Breast epithelium (tissue), 4 donors: ENCODE results near the gene PITX3. TPM values are rescaled to one million over a fixed set of nuclear protein-coding genes. Genes with fewer than 3 reads are reported as not detected.

Experiments used
- DNase-seq, 2 donors: peaks; one replicate each; pipeline ENCODE4 v3.0.0-alpha.2; 2019; ENCODE audit warnings: low spot score in 2 of 2
- H3K27ac ChIP-seq, 2 donors: fragments of 200-600 bp; sonication (generic) in 1 of 2; one replicate each; pipeline ENCODE4 v1.5.1; 2016 to 2019; ENCODE audit warnings: mild to moderate bottlenecking in 1 of 2
- H3K27me3 ChIP-seq, 2 donors: fragments of 200-600 bp; sonication (generic) in 1 of 2; one replicate each; pipeline versions ENCODE4 v1.5.1 to v1.6.0; 2017 to 2019; ENCODE audit warnings: control low read depth in 1 of 2, mild to moderate bottlenecking in 1 of 2
- H3K36me3 ChIP-seq: fragments of 200-600 bp; one replicate; pipeline ENCODE4 v1.5.1; 2019
- H3K4me1 ChIP-seq, 2 donors: fragments of 200-600 bp; sonication (generic); one replicate each; pipeline ENCODE4 v1.5.1; 2016 to 2019; ENCODE audit warnings: control low read depth in 1 of 2
- H3K4me3 ChIP-seq, 3 donors: fragments of 200-600 bp; sonication (generic); 1 replicate in 2 of 3; 2 replicates in 1 of 3; pipeline ENCODE4 v1.5.1; 2016 to 2019; ENCODE audit warnings: mild to moderate bottlenecking in 3 of 3, moderate library complexity in 2 of 3
- H3K9me3 ChIP-seq, 2 donors: fragments of 200-600 bp; sonication (generic) in 1 of 2; one replicate each; pipeline ENCODE4 v1.5.1; 2016 to 2019; ENCODE audit warnings: control low read depth in 1 of 2
- CTCF ChIP-seq, 3 donors: fragments of 450-650 bp; IDR thresholded peaks; one replicate each; pipeline ENCODE4 v1.5.1; 2016 to 2017; ENCODE audit warnings: antibody characterized with exemption in 3 of 3, mild to moderate bottlenecking in 3 of 3, moderate library complexity in 3 of 3
- POLR2A ChIP-seq: fragments of 450-650 bp; IDR thresholded peaks from one replicate; pipeline ENCODE4 v1.6.1; 2016; ENCODE audit warnings: antibody characterized with exemption, mild to moderate bottlenecking, moderate library complexity
- POLR2AphosphoS5 ChIP-seq, 3 donors: sonication (generic); formaldehyde crosslinking; IDR thresholded peaks; one replicate each; pipeline ENCODE4 v1.6.1; 2017; ENCODE audit warnings: antibody characterized with exemption in 3 of 3
- intact Hi-C: fragments of 100-400 bp; cut with DNase I; formaldehyde crosslinking; loops from one replicate; pipeline ENCODE4 v1.15.1; 2023; ENCODE audit warnings: low total_unique reads
- total RNA-seq, 3 donors: library from RNA; depleted of rRNA; stranded (reverse); fragments of >200 nt; gene quantifications; one replicate each; pipeline ENCODE4 v1.1.0, GENCODE V29; 2016

PITX3 gene
- total RNA-seq, 3 donors from 2014 or later, result not detected

- no peaks in the 10 kb centered on the region for H3K36me3 ChIP-seq
- H3K27me3 ChIP-seq, result no peaks in the 10 kb centered on the region
- intact Hi-C loops, result no loop called here
- H3K9me3 ChIP-seq, result no peaks in the 10 kb centered on the region
- TF ChIP-seq CTCF (IDR thresholded peaks at IDR 0.05) (no peak), POLR2AphosphoS5 (IDR thresholded peaks at IDR 0.05) (no peak), POLR2A (no peak)
- DNase-seq, result no peak
- H3K4me1 ChIP-seq, result peaks cover 0 to 6% of the 10 kb centered on the region in 2 donors
- peak overlapping the region in 1 of 2 donors; percentile 4 for H3K27ac ChIP-seq
- peak overlapping the region in 1 of 3 donors; percentile 6 for H3K4me3 ChIP-seq
Measured at GRCh38 chr10:102281102-102281487, 39.8 kb upstream of the PITX3 start.

- Histone ChIP-seq H3K27ac (peak overlapping the region; percentile 4 to 53), H3K9me3 (no peaks in the 10 kb centered on the region), H3K4me3 (peak overlapping the region in 1 of 3 donors; percentile 6), H3K27me3 (no peaks in the 10 kb centered on the region), H3K4me1 (peaks cover 0 to 6% of the 10 kb centered on the region in 2 donors), H3K36me3 (no peaks in the 10 kb centered on the region)
- DNase-seq, result no peak
- TF ChIP-seq POLR2A (no peak), CTCF (IDR thresholded peaks at IDR 0.05) (no peak), POLR2AphosphoS5 (IDR thresholded peaks at IDR 0.05) (no peak)
- intact Hi-C loops, result no loop called here
Measured at GRCh38 chr10:102280397-102281101, 39.2 kb upstream of the PITX3 start.

- no peak for TF ChIP-seq POLR2AphosphoS5 (IDR thresholded peaks at IDR 0.05)
- TF ChIP-seq POLR2A, result no peak
- no peak for TF ChIP-seq CTCF (IDR thresholded peaks at IDR 0.05)
- intact Hi-C loops, result no loop called here
- peaks cover 0 to 6% of the 10 kb centered on the region in 2 donors for H3K4me1 ChIP-seq
Measured at GRCh38 chr10:102279104-102279503, 37.8 kb upstream of the PITX3 start.

GRCh38 chr10:102275343-102275742 is 34.0 kb upstream of the PITX3 start:
- DNase-seq, result no peak
- no peak for TF ChIP-seq POLR2AphosphoS5 (IDR thresholded peaks at IDR 0.05)
- no peak for TF ChIP-seq POLR2A
- no peak for TF ChIP-seq CTCF (IDR thresholded peaks at IDR 0.05)
- no peaks in the 10 kb centered on the region for H3K27me3 ChIP-seq
- no peaks in the 10 kb centered on the region for H3K36me3 ChIP-seq
- peaks cover 0 to 2% of the 10 kb centered on the region in 2 donors for H3K4me1 ChIP-seq
- H3K9me3 ChIP-seq, result no peaks in the 10 kb centered on the region
- H3K4me3 ChIP-seq, result no peak overlapping the region
- no peak overlapping the region for H3K27ac ChIP-seq
- intact Hi-C loops, result no loop called here

More at GRCh38 chr10:102279104-102279503, 37.8 kb upstream of the PITX3 start:
- H3K36me3 ChIP-seq, result no peaks in the 10 kb centered on the region
- no peak overlapping the region for H3K27ac ChIP-seq
- DNase-seq, result no peak
- H3K27me3 ChIP-seq, result no peaks in the 10 kb centered on the region
- no peaks in the 10 kb centered on the region for H3K9me3 ChIP-seq
- H3K4me3 ChIP-seq, result no peak overlapping the region

- intact Hi-C loops, result no loop called here
- Histone ChIP-seq H3K36me3 (no peaks in the 10 kb centered on the region), H3K27me3 (no peaks in the 10 kb centered on the region), H3K4me3 (no peak overlapping the region), H3K4me1 (no peaks in the 10 kb centered on the region), H3K27ac (no peak overlapping the region), H3K9me3 (no peaks in the 10 kb centered on the region)
- DNase-seq, result no peak
- TF ChIP-seq CTCF (IDR thresholded peaks at IDR 0.05), result no peak
- no peak for TF ChIP-seq POLR2A
- TF ChIP-seq POLR2AphosphoS5 (IDR thresholded peaks at IDR 0.05), result no peak
Measured at GRCh38 chr10:102274062-102274461, 32.8 kb upstream of the PITX3 start.
